Suppressor macrophage (primary cell): ENCODE measurements around the gene OLIG1.

ENCODE experiments used
- DNase-seq, 4 experiments: peaks; one replicate each; pipeline ENCODE4 v3.0.0-alpha.2; 2020 to 2022

Gene OLIG1

DNA sequence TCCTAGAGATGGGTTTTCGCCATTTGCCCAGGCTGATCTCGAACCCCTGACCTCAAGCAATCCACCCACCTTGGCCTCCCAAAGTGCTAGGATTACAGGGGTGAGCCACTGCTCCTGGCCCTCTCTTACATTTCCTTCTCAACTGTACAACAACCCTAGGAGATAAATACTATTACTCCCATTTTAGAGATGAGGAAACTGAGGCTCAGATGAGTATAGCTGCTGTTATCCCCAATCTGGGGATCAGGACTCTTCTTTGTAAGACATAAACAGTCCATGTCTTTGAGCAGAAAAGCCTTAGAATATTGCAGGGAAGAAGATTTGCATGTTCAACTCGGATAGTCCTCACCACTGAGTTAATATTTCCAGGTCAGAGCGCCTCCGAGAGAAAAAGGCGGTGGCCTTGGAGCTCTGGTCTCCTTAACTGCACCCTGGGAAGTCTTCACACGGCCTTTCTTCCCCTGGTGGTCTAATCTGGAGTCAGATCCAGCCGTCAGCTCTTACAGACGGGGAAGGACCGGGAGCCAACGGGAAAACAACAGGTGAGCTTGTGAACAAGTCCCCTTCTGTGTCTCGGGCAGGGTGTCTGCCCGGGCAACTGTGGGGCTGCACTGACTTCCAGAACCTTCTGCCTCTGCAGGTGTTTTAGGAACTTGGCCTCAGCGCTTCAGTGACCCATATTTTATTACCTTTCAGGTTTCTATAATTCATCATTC lies 5.9 kb upstream of the OLIG1 start:
- no peak for DNase-seq

- DNase-seq, result no peak
Measured at GRCh38 chr21:33064623-33065390, 5.1 kb upstream of the OLIG1 start.

- no peak for DNase-seq
Measured at GRCh38 chr21:33067043-33067442, 2.9 kb upstream of the OLIG1 start.

GRCh38 chr21:33067457-33067856 lies 2.5 kb upstream of the OLIG1 start:
- peak; percentile 16 to 54 (median 50) for DNase-seq

DNA sequence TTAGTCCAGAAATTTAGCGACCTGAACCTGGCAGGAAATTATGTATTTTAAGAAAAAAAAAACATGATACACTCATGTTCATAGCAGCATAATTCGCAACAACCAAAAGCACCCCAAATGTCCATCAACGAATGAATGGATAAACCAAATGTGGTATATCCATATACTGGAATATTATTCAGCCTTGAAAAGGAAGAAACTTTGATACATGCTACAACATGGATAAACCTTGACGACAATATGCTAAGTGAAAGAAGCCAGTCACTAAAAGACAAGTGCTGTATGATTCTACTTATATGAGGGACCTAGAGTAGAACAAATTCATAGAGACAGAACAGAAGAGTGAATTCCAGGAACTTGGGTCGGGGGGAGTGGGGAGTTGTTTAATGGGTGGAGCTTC lies 698 bp upstream of the OLIG1 start:
- no peak for DNase-seq

DNA sequence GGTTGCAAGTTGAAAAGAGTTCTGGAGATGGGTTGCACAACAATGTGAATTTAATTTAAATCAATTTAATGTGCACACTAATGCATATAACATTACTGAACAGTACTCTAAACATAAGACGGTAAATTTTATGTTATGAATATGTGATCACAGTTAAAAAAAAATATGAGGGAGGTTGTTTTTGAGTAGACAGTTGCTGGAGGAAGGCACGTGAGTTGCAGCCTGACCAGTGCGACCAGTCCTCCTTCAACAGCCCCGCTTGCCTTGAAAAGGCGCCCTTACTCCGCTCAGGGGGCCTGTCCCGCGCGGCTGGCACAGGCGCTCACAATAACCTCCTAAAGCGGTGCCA lies 322 bp upstream of the OLIG1 start:
- DNase-seq, result no peak

GRCh38 chr21:33070744-33070997 lies 730 bp downstream of the OLIG1 start:
- no peak for DNase-seq

DNA sequence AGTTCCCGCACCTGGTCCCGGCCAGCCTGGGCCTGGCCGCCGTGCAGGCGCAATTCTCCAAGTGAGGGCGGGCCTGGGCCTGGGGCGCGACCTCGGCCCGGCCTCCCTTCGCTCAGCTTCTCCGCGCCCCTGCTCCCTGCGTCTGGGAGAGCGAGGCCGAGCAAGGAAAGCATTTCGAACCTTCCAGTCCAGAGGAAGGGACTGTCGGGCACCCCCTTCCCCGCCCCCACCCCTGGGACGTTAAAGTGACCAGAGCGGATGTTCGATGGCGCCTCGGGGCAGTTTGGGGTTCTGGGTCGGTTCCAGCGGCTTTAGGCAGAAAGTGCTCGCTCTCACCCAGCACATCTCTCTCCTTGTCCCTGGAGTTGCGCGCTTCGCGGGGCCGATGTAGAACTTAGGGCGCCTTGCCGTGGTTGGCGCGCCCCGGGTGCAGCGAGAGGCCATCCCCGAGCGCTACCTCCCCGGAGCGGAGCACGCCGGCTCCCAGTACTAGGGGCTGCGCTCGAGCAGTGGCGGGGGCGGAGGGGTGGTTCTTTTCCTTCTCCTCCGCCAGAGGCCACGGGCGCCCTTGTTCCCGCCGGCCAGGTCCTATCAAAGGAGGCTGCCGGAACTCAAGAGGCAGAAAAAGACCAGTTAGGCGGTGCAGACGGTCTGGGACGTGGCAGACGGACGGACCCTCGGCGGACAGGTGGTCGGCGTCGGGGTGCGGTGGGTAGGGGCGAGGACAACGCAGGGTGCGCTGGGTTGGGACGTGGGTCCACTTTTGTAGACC lies 1.2 kb downstream of the OLIG1 start:
- DNase-seq, result peak; percentile 26 to 70 (median 47)

GRCh38 chr21:33071770-33072306 lies 1.9 kb downstream of the OLIG1 start:
- DNase-seq, result peak; percentile 18 to 59 (median 40)

DNA sequence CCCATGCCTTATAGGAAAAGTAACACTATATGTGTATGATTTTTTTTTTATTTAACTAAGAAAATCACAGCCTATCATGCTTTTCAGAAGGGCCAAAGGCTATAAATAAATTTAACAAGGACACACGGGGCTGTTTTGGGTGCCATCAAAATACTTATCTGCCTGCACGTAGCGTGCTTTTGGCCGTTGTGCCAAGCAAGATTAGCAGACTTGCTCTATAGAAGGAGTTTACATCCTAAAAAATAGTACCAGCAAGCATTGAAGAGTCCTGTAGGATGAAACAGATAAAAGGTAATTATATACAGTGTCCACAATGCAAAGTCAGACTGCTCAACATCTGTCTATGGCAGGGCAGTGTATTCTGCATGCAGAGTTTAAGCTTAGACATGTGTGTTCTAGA lies 3.7 kb downstream of the OLIG1 start:
- no peak for DNase-seq

GRCh38 chr21:33075128-33075527 lies 5.2 kb downstream of the OLIG1 start:
- peak in 2 of 4 experiments; percentile 17 to 28 for DNase-seq

DNA sequence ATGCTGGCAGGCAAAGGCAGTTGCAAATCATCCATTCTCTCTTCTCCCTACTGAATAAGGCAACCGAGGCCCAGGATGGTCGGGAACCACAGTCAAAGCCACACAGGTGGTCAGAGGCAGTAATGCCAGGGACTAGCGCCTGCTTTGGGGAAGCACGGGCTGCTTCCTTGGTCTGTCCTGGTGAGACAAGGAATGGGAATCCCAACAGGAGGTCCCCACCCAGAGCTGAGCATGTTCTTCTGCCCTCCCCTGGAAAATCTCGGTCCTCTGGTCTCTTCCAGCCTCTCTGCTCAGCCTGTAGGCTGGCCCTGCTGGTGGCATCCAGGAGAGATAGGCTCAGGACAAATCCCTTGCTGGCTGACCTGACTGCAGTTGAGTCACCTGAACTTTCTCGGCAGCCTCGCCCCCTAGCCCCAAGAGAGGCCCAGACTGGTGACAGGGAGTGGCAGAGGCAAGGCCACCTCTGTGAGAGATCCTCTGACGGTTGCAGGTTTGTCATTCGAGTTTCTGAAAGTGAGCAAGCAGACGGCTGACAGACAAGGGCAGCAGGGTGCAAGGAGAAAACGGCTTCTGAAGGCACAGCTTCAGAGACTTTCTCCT lies 5.8 kb downstream of the OLIG1 start:
- DNase-seq, result no peak

DNA sequence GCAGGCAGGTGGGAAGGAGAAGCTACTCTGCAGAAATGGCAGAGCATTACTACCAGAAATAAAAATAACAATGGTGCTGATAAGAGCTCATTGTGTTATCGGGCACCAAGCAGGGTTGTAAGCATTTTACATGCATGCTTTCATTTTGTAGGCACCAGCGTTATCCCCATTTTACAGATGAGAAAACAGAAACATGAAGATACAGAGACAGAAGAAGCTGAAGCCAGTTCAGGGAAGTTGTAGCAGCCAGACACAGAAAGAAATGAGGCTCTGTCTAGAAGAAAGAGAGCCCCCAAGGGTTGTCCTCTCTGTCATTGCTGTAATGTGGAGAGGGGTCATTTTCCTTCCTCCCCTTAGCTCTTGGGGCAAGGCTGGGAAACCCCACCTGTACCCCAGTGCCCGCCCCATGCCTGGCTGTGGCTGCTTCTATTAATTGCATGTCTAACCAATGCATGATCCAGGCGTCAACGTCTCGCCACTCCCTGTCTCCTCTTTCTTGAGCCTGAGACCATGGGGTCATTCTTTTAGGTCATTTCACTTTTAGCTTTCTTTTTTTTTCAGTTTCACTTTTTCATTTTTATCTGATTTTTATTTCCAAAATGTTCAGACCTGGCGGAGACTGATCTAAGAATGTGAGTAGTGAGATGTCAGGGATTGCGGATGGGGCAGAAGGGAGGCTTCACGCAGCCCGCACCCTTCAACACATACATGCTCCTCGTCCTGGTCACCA lies 6.8 kb downstream of the OLIG1 start:
- DNase-seq, result no peak

DNA sequence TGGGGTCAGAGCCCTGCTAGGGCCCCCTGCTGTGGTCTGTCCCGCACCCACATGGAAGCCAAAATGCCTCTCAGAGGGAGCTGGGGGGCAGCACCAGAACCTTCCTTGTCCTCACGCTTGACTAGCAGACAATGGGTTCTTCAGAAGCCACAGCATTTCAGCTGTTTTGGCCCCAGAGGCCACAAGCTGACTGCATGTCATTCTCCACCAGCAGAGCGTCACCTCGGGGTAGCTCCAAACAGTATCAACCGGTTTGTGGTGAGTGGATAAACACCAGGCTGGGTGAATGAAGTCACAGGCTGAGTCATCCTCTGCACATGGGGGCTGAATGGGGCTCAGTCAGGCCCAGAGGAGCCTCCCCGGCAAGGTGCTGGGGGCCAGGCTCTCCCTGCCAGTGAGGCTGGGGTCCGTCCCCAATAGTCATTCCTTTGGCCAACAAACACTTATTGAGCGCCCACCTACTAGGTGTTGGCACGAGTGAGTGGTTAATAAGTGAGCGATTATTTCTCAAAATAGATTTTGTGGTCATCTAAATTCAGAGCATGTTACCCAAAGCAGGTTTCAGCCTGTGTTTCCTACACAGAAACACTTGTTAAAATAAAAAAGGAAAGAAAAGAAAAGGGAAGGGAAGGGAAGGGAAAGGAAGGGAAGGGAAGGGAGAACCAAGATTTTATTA lies 9.1 kb downstream of the OLIG1 start:
- peak; percentile 79 to 90 (median 82) for DNase-seq

GRCh38 chr21:33080376-33080775 lies 10.4 kb downstream of the OLIG1 start:
- DNase-seq, result no peak

DNA sequence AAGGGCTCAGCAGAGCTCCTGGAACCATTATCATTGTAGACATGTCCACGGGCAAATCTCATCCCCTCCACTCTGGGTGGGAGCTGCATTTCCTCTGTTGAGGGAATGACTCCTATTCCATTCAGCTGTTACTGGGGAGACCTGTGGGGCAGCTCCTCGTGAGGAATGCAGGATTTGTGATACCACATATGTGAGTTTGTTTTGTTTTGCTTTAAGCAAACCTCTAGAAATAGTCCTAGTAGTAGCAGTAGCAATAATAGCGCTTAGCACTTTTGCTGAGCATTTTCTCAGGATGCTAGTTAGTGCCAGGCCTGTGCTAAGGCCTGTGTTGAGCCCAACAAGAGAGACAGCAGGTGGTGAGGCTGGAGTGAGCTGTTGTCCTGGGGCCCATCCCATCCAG lies 10.8 kb downstream of the OLIG1 start:
- DNase-seq, result no peak

GRCh38 chr21:33088384-33088783 lies 18.4 kb downstream of the OLIG1 start:
- no peak for DNase-seq

DNA sequence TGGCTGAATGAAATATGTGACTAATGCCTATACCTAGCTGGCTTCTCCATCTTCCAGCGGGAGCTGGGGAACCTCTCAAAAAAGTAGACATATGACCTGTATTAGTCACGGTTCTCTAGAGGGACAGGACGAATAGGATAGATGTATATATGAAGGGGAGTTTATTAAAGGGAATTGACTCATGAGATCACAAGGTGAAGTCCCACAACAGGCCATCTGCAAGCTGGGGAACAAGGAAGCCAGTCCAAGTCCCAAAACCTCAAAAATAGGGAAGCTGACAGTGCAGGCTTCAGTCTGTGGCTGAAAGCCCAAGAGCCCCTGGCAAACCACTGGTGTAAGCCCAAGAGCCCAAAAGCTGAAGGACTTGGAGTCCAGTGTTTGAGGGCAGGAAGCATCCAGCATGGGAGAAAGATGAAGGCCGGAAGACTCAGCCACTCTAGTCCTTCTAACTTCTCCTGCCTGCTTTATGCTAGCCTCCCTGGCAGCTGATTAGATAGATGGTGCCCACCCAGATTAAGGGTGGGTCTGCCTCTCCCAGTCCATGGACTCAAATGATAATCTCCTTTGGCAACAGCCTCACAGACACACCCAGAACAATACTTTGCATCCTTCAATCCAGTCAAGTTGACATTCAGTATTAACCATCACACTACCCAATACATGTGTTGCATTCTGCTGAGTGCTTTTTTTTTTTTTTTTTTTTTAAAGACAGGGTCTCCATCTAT lies 19.6 kb downstream of the OLIG1 start:
- DNase-seq, result peak; percentile 89 to 95 (median 91)

- peak; percentile 45 to 65 (median 50) for DNase-seq
Measured at GRCh38 chr21:33096426-33096825, 26.5 kb downstream of the OLIG1 start.

- DNase-seq, result no peak
Measured at GRCh38 chr21:33099131-33099530, 29.2 kb downstream of the OLIG1 start.

DNA sequence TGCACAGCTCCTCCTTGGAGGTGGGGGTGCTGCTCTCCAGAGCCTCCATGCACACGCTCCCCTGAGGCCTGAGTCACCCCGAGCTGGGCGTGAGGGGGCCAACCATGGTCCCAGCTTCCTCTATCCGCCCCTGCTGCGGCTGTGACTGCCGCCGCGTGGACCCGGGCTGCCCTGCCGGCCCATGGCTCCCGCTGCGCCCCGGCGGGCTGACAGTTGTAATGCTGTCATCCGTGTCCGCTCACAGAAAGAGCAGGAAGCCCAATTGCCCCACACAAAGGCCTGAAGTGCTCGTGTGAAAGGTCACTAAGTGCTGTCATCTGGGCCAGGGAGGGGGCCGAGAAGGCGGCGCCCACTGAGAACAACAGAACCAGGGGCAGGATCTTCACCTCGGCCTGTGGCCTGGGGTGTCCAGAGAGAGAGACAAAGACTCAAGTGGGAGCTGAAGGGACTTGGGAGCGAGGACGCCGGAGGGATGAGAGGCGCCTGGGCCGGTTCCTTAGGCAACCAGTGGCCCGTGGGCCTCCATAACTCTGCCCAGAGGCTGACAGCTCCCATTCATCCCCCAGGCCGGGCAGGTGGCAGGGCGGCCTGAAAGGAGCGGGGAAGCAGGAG lies 31.5 kb downstream of the OLIG1 start:
- DNase-seq, result peak; percentile 88 to 94 (median 93)
